H1 (cell line): Measurements from ENCODE around the gene RAB29.

Experiments
- POLR2A ChIP-seq, 2 experiments: IDR thresholded peaks; 1 replicate in 1 of 2; 2 replicates in 1 of 2; pipeline ENCODE4 v1.6.1; 2011; ENCODE audit warnings: low read depth in 2 of 2, low read length in 2 of 2, mild to moderate bottlenecking in 2 of 2; ENCODE audit errors: control extremely low read depth in 1 of 2
- POLR2AphosphoS5 ChIP-seq: IDR thresholded peaks from 2 replicates; pipeline ENCODE4 v1.6.1; 2011; ENCODE audit warnings: low read depth, low read length
- SUZ12 ChIP-seq: fragments of 200-600 bp; sonication (generic); IDR thresholded peaks from 2 replicates; pipeline ENCODE4 v1.6.1; 2012; ENCODE audit warnings: mild to moderate bottlenecking, inconsistent platforms, low read length, moderate library complexity, mixed read lengths
- TF ChIP-seq, protein P1 (sequence below): IDR thresholded peaks from 2 replicates; pipeline ENCODE4 v1.6.1; 2011; ENCODE audit warnings: low read length, improper control_type of control experiment

DNA sequence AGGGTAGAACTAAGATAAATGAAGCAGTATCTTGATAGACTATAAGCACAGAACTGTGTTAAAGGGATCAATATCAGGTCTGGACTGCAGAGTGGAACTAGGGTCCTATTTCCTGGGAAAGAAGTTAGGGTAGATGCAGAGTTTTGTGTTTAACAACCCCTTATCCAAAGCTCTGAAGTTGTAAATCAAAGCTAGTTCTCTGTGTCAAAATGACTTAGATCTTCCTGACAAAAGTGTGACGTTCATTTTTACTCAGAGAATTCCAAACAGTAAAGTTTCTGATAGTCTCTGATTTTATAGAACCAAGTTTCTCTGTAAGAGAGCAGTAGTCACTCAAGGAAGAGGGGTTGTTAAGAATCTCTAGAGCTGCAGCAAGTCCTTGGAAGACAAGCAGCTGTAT lies 33.6 kb downstream of the RAB29 start:
- TF ChIP-seq POLR2A (IDR thresholded peaks at IDR 0.05; ENCODE audit: control extremely low read depth in 1 of 2, low read depth in 2 of 2, low read length in 2 of 2) (no peak; a peak in 1 of 3 replicates), POLR2AphosphoS5 (no peak), SUZ12 (no peak)
- TF ChIP-seq, protein P1, sequence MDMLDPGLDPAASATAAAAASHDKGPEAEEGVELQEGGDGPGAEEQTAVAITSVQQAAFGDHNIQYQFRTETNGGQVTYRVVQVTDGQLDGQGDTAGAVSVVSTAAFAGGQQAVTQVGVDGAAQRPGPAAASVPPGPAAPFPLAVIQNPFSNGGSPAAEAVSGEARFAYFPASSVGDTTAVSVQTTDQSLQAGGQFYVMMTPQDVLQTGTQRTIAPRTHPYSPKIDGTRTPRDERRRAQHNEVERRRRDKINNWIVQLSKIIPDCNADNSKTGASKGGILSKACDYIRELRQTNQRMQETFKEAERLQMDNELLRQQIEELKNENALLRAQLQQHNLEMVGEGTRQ = no peak
